GM19438 (cell line): ENCODE results near the gene VSIG8.
"Not testable (repeated sequence)": the region's sequence is repeated elsewhere in the genome, so short reads cannot be mapped to it uniquely, and the experiment has no call there.

Experiments
- ATAC-seq: cut with Tn5 transposase; IDR thresholded peaks from one replicate; pipeline ENCODE4 v1.9.1; 2021; ENCODE audit warnings: low read depth; ENCODE audit not compliant: unreplicated experiment

The VSIG8 gene, protein sequence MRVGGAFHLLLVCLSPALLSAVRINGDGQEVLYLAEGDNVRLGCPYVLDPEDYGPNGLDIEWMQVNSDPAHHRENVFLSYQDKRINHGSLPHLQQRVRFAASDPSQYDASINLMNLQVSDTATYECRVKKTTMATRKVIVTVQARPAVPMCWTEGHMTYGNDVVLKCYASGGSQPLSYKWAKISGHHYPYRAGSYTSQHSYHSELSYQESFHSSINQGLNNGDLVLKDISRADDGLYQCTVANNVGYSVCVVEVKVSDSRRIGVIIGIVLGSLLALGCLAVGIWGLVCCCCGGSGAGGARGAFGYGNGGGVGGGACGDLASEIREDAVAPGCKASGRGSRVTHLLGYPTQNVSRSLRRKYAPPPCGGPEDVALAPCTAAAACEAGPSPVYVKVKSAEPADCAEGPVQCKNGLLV

DNA sequence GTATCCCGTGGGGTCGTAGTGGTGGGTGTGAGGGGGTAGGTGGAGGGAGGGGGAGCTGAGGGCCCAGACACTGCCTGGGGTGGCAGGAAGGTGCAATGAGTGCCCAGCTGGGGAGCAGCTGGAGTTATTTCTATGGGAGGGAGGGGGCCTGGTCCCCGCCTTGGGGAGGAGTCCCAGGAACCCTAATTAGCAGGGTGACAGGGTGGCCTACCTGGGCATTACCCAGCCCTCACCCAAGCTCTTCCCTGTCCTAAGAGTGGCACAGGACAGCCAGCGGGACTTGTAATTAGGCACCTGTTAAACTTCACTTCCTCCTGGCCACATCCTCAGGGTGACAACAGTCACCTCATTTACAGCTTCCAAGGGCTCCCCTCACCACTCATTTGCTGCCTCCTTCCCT is at the start of gene VSIG8:
Gene VSIG8 (minus strand): TSS at position 101 of the 400 bp plus-strand sequence. CDS start 136 bp downstream, outside the sequence.
- no peak for ATAC-seq

DNA sequence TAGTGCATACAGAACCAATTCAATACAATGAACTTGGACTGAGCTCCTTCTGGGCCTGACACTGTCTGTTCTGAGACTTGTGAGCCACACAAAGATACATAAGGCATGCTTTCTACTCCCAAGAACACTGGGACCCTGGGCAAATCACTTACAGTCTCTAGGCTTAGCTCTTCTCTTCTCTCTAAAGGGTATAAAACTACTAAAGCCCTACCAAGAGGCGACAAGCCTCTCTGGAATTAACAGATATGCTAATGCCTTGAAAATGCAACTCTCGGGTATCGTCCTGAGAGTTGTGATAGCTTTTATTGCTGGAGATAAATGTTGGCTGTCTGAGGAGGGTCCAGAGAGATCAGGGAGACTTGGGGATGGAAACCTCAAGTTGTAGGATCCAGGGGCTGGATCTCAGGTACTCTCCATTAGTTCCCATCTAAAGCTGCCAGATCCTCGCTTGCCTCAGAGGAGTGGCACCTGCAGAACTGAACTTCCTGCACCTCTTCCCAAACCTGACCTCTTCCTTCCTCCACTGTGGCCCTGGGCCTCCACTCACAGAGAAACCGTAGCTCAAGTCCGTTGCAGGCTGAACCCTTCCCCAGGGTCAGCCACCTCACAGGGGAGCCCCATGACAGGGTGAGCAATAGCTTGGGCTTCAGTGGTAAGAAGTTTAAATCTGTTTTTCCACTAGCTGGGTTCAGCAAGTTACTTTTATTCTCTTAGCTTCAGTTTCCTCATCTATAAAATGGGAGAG is 49.0 kb upstream of the VSIG8 start:
- no peak for ATAC-seq

DNA sequence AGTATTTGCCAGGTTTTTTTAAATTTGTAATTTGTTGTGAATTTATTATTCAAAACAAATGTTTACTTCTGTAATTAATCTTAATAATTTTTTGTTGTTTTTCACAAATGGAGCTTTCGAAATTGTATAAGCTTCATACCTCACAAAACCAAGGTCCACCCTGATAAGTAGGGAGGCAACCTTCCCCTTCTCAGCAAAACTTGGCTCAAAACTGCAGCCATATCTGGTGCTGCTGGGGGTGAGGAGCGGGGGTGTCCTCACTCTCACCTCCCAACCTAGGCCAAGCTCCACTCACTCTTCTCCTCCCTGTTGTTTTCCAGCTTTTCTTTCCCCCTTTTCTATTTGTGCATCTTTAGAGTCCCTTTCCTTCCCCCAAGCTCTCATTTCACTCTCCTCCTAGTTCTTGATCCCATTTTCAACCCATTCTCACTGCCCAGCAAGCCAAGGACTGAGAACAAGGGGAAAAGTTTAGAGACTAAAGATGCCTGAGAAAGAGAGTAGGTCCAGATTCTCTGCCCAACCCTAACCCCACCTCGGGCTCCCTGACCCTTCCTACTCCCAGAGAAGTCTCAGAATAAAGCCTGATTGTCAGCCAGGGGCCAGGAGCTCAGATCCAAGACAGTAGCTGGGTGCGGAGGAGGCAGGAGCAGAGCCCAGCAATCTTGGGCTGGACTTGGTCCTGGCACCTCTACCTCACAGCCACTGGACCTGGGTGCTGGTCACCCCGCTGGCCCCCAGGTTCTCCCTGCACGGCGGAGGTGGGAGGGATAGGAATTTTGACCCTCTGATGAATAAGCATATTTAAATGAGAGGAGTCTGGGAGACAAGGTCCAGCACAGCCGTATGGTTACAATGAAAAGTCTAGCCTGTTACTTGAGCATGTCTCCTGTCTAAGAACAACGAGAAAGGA is 45.8 kb upstream of the VSIG8 start:
- no peak for ATAC-seq

GRCh38 chr1:159906960-159907359 is 44.5 kb upstream of the VSIG8 start:
- ATAC-seq = no peak

DNA sequence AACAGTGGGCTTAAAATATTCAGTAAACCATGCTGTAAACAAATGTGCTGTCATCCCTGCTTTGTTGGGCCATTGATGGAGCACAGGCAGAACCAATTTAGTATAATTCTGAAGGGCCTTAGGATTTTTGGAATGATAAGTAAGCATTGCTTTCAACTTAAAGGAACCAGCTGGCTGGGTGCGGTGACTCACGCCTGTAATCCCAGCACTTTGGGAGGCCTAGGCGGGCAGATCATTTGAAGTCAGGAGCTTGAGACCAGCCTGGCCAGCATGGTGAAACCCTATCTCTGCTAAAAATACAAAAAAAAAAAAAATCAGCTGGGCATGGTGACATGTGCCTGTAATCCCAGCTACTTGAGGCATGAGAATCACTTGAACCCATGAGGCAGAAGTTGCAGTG is 41.6 kb upstream of the VSIG8 start:
- ATAC-seq = not testable (repeated sequence)

DNA sequence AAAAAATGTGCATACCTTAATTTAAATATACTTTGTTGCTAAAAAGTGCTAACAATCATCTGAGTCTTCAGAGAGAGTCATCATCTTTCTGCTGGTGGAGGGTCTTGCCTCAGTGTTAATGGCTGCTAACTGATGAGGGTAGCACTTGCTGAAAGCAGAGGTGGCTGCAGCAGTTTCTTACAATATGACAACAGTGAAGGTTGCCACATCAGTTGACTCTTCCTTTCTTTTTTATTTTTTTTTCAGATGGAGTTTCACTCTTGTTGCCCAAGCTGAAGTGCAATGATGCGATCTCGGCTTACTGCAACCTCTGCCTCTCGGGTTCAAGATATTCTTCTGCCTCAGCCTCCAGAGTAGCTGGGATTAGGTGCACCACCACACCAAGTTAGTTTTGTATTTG is 40.1 kb upstream of the VSIG8 start:
- ATAC-seq = no peak

GRCh38 chr1:159900755-159901360 is 38.4 kb upstream of the VSIG8 start:
- ATAC-seq = no peak

GRCh38 chr1:159900086-159900680 is 37.7 kb upstream of the VSIG8 start, which contains the start of gene CFAP45:
TSS of gene CFAP45 (minus strand) at chr1:159900165. CDS start at chr1:159900098, 67 bp downstream.
- ATAC-seq = no peak

GRCh38 chr1:159899634-159900033 is 37.2 kb upstream of the VSIG8 start:
- not testable (repeated sequence) for ATAC-seq

- ATAC-seq = no peak
These were observed 36.1 kb upstream of the VSIG8 start for GRCh38 chr1:159898527-159898926.

GRCh38 chr1:159897962-159898361 is 35.5 kb upstream of the VSIG8 start:
- ATAC-seq = no peak

- ATAC-seq = no peak
These were observed 34.1 kb upstream of the VSIG8 start for GRCh38 chr1:159896546-159896930.

DNA sequence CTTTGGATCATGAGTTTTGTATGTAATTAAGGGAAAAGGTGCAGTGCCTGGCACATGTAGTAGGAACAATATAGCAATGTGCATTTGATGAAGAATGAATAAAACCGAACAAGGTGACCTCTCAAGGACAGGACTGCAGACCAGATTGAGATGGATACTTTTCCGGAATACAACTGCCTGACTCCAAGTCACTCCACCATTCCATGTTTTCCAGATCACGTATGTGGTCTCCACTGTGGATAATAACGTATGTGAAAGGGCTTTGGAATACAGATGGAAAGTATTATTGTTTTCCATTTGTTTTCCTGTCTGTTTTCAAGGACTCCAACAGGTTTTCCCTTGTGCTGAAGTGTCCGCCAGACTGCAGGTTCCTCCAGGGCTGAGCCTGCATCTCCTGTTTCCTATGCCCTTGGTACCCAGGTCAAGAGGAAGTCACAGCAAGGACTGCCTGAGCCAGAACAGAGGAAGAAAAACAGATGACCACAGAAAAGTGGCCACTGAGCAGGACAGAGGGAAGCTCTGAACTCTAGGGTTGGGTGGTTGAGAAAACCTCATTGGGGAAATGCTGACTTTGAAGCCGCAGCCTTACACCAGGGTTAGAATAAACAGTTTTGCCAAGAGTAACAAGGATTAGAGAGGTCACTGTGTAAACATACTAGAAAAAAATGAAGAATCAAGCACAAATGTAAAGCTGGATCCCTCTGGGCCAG is 33.5 kb upstream of the VSIG8 start:
- ATAC-seq = no peak

DNA sequence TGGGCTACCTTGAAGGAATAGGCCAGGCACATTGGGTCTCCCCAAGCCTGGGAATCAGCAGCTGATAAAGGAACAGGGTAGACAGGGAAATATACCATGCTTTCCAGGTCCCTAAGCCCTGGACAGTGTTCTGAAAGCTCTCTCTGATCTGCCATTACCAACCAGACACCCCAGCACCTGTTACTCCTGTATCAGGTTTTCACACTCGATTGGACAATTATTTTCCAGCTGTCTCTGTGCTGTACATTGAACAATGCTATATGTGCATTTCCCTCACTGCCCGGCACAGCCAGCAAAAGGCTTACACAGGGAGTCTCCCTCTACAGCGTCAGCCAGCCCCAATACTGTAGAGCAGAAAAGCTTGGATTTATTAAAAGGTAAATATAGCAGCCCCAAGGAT is 32.8 kb upstream of the VSIG8 start:
- ATAC-seq = no peak

DNA sequence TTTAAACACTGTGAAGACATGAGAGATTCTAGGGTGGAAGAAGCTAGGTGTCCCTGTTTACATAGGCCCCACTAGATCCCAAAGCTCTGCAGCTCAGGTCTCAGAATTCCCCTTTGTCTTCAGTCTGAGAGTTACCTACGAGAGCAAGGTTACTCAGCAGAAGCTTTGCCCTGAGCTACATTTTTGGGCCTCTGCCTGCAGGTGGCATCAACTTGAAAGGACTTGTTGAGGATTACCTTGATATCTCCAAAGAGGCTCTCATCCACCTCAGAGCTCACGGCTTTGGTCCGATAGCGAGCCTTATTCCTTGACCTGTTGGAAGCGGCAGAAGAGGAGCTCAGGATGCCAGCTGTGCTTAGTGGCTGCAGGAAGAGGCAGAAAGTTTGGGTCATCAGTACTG is 30.5 kb upstream of the VSIG8 start:
- no peak for ATAC-seq

GRCh38 chr1:159891275-159892157 is 29.1 kb upstream of the VSIG8 start:
- peak; percentile 73 for ATAC-seq

DNA sequence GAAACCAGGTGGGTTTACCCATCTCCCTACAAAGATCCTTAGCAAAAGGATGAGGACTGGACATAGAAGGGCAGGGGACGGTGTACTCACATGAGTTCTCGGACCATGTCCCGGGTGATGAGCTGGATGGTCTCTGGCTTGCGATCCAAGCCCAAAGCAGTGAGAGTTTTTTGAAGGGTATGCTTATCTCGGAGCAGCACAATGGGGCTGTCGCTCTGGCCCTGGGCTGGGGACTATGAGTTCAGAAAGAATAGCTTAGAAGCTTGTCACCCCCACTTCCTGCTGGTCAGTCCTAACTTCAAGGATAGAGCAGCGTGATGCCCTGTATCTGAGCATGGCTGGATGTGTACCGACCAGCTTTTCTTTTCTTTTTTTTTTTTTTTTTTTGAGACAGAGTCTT is 27.9 kb upstream of the VSIG8 start:
- ATAC-seq = no peak

DNA sequence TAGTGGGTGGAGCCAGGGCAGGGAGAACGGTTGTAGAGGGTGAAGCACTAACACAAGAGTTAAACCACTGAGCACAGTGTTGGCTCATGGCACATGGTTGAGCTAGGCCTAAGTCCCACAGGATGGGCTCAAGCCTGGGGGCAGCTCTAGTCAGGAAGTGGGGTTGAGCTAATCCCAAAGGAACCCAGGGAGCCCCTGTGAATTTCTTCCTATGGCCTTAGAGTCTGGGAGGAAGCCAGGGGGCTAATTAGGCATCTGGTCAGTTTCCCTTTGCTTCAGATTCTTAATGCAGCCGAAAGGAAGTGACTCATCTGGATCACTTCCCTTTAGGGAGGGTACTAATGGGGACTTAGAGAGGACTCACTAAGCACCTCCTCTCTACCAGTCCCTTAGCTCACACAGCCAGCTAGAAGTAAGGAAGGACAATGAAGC is 27.4 kb upstream of the VSIG8 start:
- ATAC-seq = peak; percentile 85
